Measurements from ENCODE around the gene MX1.
A peak's percentile ranks its signal among the peaks of the same experiment; 100 is the strongest.
"Not testable (repeated sequence)": the region's sequence is repeated elsewhere in the genome, so short reads cannot be mapped to it uniquely, and the experiment has no call there.

The MX1 gene

DNA sequence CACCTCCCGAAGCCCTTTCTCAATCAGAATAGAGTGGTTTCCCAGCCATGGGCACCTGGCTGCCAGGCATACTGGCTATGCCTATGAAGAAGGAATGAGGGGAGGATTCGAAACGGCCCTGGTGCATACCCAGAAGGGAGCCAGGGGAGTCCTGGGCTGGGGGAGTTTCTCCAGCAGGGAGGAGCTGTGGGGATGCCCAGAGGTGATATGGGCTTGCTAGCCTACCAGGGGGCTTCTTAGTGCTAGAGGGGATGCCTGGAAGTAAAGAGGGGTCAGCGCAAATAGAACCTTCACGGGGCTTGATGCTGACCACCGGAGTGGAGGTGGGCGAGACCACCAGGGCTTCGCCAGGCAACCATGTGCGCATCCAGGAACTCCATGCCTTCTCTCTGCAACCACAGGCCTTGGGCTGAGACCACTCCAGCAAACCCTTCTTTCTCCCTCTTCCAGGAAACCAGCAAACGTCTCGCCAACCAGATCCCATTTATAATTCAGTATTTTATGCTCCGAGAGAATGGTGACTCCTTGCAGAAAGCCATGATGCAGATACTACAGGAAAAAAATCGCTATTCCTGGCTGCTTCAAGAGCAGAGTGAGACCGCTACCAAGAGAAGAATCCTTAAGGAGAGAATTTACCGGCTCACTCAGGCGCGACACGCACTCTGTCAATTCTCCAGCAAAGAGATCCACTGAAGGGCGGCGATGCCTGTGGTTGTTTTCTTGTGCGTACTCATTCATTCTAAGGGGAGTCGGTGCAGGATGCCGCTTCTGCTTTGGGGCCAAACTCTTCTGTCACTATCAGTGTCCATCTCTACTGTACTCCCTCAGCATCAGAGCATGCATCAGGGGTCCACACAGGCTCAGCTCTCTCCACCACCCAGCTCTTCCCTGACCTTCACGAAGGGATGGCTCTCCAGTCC is 18.2 kb upstream of the MX1 start:
- DNase-seq, result no peak

DNA sequence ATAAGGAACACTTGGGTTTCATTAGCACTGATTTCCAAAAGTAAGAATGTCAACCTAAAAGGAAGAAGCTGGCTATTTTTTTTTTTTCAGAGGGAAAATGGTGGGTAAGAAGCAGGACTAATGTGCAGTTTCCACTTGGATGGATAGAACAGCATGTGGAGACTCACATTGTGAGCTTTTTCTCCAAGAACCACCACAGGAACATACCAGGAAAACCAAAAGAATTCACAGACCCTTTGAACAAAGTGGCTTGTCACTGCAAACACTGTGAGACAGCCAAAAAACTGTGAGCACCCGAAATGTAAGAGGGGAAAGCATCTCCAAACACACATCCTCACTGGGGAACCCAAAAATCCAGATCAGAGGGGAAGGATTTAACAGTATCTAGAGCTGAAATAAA is 15.7 kb upstream of the MX1 start:
- no peak for DNase-seq

DNA sequence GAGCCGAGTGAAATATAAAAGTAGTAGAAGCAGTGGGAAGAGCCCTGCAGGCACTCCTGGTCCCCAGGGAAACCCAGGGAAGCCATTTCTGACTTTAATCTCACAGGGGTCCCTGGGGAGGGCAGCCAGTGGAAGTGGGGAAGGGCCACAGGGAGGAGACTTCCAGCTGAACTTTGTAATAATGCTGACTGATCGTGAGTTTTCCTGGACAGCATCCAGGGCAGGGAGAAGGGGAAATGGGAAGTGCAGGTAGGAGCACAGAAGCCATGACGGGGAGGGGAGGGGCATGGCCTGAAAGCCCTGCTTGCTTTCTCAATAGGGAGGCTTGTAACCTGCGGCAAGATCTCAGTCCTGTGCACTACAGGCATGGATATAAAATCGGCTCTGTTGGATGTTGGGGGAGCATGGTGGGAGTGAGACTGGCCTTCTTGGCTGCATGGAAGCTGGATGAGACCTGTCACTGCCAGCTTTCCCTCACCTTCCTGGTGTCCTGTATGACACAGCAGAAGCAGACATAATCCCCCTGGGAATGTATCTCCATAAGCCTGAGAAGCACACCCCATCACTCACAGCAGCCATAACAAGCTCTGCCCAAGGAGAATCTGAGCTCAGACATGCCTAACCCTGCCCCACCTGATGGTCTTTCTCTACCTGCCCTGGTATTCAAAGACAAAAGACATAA is 15.1 kb upstream of the MX1 start:
- DNase-seq, result no peak

DNA sequence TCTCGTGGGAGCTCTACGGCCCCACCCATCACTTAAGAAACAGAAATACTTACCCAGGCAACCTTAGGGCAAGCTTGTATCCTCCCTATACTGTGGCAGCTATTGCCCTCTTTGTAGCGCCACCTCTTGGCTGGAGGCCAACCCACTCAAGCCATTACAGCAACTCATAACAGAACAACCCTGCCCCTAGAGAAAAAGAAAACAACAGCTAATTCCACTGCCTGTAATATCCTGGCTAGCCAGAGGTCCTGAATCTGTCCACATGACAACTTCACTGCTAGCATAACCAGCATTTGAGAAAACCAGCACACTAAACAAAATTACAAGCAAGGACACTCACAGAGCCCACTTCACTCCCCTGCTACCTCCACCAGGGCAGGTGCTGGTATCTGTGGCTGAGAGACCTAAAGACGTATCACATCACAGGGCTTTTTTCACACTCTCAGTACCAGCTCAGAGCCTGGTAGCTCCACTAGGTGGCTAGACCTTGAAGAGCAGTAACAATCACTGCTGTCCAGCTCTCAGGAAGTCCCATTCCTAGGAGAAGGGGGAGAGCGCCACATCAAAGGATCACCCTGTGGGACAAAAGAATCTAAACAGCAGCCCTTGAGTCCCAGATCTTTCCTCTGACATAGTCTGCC is 14.5 kb upstream of the MX1 start:
- no peak for DNase-seq

DNA sequence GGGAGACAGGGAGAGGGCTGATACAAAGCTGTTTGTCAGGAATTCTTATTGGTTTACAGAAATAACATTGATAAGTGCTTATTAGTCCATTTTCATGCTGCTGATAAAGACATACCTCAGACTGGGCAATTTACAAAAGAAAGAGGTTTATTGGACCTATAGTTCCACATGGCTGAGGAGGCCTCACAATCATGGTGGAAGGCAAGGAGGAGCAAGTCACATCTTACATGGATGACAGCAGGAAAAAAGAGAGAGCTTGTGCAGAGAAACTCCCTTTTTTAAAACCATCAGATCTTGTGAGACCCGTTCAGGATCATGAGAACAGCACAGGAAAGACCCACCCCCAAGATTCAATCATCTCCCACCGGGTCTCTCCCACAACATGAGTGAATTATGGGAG is 8.5 kb upstream of the MX1 start:
- DNase-seq, result not testable (repeated sequence)

DNA sequence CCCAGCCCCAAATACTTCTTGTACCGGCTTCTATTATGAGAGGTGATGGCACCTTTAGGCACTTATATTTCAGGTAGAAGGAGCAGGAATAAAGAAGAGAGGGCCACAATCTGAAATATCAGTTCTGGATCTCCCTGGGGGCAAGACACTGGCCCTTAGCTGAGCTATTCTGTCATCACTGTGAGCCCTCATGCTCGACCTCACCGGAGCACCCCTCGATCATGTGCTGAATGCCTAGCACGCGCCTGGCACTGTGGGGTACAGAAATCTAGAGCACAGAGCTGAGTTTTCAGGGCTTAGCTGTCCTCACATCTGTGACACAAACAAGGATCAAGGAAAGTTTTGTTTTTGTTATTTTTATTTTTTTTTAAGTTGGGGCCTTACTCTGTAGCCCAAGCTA is 7.6 kb upstream of the MX1 start:
- DNase-seq, result no peak

DNA sequence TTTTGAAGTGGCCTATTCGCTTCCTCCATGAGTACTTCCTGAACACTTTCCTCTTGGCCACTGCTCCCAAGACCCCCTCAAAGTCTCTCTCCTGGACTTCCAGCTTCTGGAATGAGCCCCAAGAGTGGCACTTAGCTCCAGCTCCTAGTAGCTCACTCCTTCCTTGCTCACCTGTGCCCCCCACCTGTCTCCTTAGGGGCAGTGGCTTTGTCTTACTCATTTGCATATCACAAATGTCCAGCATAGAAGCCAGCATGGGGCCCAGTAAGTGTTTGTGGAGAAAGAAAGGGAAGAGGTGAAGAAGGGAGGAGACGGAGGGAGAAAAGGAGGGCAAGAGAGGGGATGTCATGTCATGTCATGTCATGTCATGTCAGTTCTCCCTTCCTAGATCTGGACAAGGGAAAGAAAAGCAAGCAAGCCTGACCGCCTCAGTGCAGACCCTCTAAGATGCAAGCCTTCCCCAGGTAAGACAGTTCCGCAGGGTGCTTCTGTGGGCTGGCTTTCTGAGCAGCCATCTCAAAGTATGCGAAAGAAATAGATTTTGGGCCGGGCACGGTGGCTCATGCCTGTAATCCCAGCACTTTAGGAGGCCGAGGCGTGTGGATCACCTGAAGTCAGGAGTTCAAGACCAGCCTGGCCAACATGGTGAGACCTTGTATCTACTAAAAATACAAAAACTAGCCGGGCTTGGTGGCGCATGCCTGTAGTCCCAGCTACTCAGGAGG is 6.9 kb upstream of the MX1 start:
- no peak for DNase-seq

DNA sequence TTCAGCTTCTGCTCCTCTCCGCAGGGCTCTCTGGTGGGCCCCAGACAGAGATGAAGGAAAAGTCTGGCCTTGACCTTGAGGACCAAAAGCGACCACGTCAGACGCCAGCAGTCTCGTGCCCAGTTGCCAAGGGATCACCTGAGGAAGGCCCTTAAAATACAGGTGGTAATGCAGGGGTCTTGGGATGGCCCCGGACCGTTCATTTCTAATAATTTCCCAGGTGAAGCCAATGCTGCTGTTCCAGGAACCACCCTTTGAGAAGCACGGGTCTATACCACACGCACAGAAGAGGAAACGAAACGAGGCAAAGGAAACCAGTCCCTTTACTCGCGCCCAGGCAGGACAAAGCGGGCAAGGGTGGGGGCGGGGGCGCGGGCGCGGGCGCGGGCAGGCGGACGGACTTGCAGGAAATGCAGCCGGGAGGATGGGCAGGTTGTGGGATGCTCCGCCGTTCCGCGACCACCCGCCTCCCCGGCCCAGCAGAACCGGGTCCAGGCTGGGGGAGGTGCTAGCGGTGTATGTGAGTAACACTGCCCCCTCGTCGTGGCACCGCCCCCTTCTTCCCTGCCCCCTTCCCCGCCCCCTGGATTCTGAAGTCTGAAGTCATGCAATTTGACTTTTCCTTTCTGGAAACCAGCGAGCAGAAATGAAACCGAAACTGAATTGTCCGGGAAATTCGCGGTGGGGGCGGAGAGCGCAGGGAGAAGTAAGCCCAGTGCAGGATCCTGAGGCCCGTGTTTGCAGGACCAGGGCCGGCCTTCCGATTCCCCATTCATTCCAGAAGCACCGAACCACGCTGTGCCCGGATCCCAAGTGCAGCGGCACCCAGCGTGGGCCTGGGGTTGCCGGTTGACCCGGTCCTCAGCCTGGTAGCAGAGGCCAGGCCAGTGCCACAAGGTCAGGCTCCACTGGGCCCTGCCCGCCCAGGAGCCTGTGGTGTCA is 5.8 kb upstream of the MX1 start:
- DNase-seq, result peak; percentile 92

DNA sequence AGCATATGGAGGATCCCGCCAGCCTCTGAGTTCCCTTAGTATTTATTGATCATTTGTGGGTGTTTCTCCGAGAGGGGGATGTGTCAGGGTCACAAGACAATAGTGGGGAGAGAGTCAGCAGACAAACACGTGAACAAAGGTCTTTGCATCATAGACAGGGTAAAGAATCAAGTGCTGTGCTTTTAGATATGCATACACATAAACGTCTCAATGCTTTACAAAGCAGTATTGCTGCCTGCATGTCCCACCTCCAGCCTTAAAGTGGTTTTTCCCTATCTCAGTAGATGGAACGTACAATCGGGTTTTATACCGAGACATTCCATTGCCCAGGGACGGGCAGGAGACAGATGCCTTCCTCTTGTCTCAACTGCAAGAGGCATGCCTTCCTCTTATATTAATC is 5.0 kb upstream of the MX1 start:
- DNase-seq, result not testable (repeated sequence)

DNA sequence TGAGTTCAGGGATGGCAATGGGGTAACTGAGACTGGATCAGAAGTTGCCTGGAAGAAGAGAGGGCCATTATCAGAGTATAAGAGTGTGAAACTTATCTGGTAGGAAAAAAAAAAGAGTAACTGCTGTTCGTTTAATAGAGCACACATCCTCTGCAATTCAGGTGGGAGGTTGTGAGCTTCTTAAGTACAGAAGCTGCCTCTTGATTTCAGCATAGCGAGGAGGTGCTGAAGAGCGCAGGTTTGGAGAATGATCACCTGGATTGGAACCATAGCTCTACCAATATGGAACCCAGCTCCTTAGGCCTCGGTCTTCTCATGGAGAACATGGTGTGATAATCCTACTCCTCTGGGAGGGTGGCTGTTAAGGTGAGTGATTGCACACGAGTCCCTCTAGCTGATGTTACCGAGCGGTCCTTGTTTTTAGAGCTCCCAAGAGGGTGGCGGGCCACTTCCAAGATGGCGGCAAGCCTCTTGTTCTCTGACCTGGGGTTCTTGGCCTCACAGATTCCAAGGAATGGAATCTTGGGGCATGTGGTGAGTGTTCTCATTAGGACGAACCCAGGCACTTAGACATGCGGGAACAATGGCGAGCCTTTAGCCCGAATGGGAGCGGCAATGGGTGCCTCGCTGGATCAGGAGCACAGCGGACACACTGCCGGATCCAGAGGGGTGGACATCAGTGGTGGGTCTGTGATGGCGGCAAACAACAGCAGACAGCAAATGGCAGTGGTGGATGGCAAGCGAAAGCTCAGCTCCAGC is 3.3 kb upstream of the MX1 start:
- DNase-seq, result no peak

DNA sequence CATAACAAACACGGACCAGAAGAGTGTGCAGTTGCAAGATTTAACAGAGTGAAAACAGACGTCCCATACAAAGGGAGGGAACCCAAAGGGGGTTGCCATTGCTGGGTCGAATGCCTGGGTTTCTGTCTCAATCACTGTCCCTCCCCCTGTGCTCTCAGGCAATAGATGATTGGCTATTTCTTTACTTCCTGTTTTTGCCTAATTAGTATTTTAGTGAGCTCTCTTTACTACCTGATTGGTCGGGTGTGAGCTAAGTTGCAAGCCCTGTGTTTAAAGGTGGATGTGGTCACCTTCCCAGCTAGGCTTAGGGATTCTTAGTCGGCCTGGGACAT is 2.8 kb upstream of the MX1 start:
- DNase-seq, result not testable (repeated sequence)

DNA sequence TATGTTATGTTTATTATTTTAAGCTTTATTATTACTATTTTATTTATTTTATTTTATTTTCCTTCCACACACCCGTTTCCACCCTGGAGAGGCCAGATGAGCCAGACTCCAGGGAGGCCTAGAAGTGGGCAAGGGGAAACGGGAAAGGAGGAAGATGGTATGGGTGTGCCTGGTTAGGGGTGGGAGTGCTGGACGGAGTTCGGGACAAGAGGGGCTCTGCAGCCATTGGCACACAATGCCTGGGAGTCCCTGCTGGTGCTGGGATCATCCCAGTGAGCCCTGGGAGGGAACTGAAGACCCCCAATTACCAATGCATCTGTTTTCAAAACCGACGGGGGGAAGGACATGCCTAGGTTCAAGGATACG is 468 bp upstream of the MX1 start:
- no peak for DNase-seq

DNA sequence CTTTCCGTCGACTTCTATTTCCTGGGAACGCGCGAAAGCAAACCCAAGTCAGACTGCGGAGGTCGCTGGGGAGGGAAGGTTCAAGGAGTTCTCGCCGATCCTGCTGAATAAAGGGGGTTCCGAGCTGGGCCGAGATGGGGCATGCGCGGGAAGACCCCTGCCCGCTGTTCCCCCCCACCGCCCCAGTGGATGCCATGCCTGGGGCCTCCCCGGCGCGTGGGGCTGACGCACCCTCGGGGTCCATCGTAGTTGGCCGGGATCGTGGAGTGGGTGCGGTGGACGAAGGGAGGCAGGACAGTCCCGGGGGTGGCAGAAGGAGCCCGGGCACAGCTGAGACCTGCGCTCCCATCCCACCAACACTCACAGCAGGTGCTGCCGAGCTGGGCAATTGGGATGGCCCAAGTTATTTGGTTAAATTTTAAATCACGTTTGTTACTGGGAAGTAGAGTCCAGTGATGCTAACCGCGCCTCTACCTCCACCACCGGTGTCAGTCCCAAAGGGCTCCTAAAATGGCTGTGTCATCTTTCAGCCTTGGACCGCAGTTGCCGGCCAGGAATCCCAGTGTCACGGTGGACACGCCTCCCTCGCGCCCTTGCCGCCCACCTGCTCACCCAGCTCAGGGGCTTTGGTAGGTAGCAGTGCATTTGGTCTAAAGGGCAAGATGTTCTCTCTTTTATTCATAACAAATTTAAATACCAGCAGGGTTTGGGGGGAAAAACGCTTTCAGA is 801 bp downstream of the MX1 start:
- no peak for DNase-seq

DNA sequence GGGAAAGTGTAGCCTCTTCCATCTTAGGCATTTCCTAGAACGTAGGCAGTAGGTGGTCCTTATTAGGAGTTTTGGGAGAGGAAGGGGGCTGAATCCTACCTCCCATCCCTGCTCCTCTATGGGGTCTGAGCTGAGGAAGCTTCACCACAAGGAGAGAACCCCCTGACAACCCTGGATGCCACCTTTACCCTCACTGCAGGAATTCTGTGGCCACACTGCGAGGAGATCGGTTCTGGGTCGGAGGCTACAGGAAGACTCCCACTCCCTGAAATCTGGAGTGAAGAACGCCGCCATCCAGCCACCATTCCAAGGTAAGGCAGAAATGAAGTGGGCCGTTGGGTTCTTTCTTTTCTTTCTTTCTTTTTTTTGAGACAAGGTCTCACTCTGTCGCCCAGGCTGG is 1.5 kb downstream of the MX1 start:
- no peak for DNase-seq

DNA sequence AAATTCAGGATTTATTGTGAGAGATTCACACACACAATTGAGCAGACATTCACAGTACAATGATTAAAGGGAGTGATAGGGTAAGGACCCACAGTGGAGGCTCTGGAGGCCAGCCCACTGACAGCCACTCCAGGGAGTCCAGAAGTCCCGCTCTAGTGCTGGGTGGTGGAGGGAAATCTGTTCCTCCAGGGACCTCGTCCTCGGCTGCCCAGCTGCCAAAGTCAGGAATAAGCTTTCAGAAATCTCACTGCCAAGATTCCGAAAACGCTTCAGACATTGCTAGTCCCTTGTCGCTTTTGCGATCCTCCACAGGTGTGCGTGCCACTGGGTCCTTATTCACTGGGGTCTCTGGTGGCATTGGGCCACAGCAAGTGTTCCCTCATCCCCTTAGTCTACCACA is 2.3 kb downstream of the MX1 start:
- DNase-seq, result no peak

DNA sequence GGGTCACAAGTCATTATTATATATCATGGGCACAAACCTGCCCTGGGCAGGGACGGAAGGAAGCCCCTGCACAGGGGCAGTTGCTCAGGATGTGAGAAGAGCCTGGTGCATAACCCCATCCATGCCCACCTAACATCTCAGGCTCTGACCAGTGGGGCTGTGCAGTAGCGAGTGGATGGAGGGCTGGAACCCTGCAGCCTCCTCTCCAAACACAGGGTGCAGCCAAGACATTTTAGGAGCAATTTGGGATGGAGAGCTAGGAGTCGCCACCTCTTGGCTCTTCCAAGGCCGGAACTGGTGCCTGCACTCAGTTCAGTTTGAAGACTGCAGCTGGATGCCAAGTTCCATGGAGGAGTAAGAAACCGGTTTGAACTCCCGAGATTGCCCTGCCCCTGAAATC is 2.8 kb downstream of the MX1 start:
- no peak for DNase-seq

DNA sequence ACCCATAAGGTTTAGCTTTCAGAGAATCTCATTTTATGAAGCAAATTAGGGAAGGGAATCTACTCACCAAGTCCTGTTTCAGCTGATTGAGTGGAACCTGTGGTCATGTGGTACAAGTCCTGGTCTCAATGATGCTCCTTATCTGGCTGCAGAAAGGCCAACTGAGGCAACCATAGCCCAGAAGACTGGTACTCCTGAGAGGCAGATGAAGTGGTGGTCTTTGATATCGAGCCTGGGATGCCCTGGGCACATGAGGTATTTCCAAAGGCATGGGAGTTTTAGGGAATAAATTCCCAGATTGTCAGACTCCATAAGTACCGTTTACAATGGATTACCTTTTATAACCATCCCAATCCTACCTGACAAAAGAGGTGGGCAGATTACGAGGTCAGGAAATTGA is 3.3 kb downstream of the MX1 start:
- DNase-seq, result no peak

DNA sequence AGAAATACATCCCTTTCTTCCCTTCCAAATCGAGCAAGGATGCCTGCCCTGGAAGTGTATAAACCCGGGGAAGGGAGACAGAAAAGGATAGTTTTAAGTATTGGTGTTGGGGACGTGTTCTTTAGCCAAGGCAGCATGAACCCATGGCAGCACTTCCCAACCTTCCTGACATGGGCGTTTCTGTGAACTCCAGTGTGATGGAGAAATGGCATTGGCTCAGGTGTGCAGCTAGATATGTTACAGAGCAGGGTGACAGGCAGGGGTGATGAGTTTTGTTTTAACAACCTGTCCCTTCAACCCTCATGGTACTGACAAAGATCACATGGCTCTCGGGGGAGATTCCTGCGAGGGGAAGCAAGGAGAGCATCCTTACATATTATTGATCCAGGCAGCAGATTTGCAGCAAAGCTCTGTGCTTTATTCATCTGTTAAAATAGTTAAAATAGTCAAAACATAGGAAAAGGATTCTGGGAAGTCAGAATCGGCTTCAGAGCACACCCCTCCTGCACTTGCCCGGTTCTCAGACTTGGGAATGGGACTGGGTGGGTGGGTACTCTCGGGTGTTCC is 4.0 kb downstream of the MX1 start:
- DNase-seq, result no peak

DNA sequence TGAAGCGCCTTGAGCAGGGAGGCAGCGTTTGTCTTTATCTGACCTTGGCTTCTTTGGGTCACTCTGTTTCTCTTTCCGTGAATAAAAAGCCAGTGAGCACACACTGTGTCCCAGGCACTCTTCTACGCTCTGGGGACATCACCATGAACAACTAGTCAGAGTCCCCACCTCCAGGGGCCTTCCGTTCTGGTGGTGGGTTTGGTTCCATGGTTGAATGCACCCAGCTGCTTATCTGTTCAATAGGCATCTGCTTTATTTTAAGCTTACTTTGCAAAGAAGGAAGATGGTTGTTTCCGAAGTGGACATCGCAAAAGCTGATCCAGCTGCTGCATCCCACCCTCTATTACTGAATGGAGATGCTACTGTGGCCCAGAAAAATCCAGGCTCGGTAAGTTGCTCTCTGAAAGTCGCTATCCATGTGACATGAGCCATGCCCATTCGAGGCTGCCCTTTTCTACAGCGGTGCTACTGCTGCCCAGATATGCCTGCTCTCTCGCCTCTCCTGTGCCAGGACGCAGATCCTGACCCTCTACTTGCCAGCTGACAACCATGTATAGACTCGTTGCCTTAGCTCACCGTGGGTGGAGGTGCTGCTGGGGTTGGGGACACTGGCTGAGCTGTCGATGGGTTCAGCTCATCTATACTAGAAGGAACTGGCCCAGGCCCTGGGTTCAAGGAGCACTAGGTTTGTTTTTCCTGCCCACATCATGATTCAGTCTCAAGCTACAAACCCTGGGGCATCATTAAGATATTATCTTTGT is 5.9 kb downstream of the MX1 start:
- no peak for DNase-seq

Data from right forelimb (tissue), 1 donor.